Measurements from ENCODE around the gene SPCS1.

SPCS1 gene

DNA sequence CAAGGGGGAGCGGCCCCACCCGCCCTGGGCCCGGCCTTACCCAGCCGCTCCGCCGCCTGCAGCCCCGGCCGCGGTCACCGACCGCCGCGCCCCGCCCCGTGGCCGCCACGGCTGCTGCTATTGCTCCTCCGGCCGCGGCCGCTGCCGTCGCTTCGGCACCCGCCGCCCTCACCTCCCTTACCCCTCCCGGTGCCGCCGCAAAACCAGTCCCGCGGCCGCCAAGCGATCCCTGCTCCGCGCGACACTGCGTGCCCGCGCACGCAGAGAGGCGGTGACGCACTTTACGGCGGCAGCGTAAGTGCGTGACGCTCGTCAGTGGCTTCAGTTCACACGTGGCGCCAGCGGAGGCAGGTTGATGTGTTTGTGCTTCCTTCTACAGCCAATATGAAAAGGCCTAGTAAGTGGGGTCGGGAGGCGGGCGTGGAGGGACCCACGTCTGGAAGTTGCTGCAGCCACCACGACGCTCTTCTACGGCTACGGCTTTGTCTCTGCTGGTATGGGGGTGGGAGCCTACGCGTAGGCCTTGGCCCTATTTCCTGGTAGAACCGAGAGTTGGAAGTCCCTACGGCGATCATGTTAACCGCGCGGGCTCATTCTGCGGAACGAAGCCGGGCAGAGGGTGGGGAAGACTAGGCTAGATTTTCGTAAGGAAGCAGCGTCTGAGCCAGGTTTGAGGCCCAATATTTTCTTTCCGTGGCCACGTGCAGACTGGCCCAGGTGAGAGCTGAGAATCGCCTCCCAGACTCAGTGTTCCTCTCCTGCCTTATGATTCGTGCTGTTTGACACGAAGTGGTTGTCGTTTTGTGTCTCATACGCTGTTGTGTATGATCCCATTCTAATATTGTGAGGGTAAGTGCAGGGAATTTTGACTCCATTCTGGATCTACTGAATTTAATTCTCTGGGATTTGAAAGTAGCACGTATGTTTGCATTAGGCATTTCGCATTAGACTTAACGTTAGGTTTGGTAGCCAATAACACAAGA, 19.9 kb upstream of the SPCS1 start, which contains the start of the genes GNL3 and PBRM1:
Gene GNL3 (plus strand): TSS at position 324 of the 983 bp plus-strand sequence. CDS start 61 bp downstream, at position 385.
Gene PBRM1 (minus strand): TSS at position 205 of the 983 bp plus-strand sequence.
- Mint-ChIP-seq H3K27me3 (no peaks in the 10 kb centered on the region), H3K4me1 (peaks cover 41% of the 10 kb centered on the region), H3K36me3 (peaks cover 36% of the 10 kb centered on the region), H3K4me3 (peak within 1 kb of the TSS; percentile 94), H3K27ac (peak within 1 kb of the TSS; percentile 94), H3K9me3 (no peaks in the 10 kb centered on the region)
- ATAC-seq: peak; percentile 91

DNA sequence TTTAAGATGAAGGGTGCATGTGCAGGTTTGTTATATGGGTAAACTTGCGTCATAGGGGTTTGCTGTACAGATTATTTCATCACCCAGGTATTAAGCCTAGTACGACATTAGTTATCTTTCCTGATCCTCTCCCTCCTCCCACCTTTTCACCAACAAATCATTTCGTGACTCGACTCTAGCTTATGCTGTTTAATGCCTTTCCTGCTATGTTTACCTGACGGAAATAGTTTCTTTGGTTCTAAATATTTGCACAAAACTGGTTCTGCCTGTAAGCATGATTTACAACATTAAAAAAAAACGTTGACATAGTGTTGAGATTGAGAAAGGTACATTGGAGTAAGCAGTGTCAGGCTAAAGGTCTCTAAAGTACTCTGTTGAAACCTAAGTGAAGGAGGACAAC, 17.6 kb upstream of the SPCS1 start:
- no peak for ATAC-seq
- Mint-ChIP-seq H3K27ac (no peak overlapping the region), H3K9me3 (no peaks in the 10 kb centered on the region), H3K4me3 (no peak overlapping the region), H3K36me3 (peaks cover 44% of the 10 kb centered on the region), H3K27me3 (no peaks in the 10 kb centered on the region), H3K4me1 (peaks cover 29% of the 10 kb centered on the region)

DNA sequence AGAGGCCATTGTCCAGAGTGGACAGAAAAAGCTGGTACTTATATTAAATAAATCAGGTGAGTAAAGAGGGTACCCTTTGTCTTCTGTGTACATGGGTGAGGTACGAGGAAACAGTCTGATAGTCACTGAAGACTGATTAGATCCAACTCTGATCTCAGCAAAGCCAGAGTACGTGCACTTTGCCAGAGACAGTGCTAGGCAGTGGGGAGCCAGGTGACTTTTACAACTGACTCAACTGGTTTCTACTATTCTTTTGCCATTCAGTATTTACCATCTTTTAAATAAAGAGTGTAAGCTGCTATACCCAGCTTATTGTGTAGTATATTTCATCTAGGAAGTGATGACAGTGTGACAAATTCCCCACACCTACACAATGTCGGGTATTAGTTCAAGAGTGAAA, 16.8 kb upstream of the SPCS1 start:
- H3K4me1 Mint-ChIP-seq: peaks cover 35% of the 10 kb centered on the region
- H3K36me3 Mint-ChIP-seq: peaks cover 51% of the 10 kb centered on the region
- H3K27me3 Mint-ChIP-seq: no peaks in the 10 kb centered on the region
- no peak overlapping the region for H3K4me3 Mint-ChIP-seq
- ATAC-seq: no peak
- H3K27ac Mint-ChIP-seq: no peak overlapping the region
- no peaks in the 10 kb centered on the region for H3K9me3 Mint-ChIP-seq

DNA sequence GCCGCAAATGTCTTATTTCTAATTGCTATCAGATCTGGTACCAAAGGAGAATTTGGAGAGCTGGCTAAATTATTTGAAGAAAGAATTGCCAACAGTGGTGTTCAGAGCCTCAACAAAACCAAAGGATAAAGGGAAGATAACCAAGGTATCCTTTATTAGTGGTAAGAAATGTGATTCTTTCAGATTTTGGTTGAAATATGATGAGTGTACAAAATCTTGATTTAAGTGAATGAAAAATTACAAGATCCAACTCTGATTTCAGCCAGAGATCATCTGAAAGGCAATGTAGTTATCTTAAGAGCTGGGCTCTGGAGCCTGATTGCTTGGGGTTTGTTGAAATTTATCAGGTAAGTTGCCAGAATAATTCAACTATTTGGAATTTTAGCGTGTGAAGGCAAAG, 15.3 kb upstream of the SPCS1 start:
- Mint-ChIP-seq H3K27ac (no peak overlapping the region), H3K27me3 (no peaks in the 10 kb centered on the region), H3K4me3 (no peak overlapping the region), H3K4me1 (peaks cover 27% of the 10 kb centered on the region), H3K9me3 (no peaks in the 10 kb centered on the region), H3K36me3 (peaks cover 62% of the 10 kb centered on the region)
- no peak for ATAC-seq

DNA sequence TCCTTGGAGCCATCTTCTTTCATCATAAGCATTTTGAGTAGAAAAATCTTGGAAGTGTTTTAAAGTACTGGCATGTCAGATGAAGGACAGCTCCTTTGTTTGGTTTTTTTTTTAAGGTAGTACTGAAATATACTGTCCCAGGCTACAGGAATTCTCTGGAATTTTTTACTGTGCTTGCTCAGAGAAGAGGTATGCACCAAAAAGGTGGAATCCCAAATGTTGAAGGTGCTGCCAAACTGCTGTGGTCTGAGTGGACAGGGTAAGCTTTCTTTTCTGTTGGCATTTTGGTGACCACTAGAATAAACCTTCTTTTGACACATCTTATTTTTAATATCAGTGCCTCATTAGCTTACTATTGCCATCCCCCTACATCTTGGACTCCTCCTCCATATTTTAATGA, 12.8 kb upstream of the SPCS1 start:
- H3K36me3 Mint-ChIP-seq: peaks cover 60% of the 10 kb centered on the region
- ATAC-seq: no peak
- H3K27me3 Mint-ChIP-seq: no peaks in the 10 kb centered on the region
- peaks cover 19% of the 10 kb centered on the region for H3K4me1 Mint-ChIP-seq
- H3K4me3 Mint-ChIP-seq: no peak overlapping the region
- H3K27ac Mint-ChIP-seq: peak overlapping the region; percentile 55
- H3K9me3 Mint-ChIP-seq: no peaks in the 10 kb centered on the region

DNA sequence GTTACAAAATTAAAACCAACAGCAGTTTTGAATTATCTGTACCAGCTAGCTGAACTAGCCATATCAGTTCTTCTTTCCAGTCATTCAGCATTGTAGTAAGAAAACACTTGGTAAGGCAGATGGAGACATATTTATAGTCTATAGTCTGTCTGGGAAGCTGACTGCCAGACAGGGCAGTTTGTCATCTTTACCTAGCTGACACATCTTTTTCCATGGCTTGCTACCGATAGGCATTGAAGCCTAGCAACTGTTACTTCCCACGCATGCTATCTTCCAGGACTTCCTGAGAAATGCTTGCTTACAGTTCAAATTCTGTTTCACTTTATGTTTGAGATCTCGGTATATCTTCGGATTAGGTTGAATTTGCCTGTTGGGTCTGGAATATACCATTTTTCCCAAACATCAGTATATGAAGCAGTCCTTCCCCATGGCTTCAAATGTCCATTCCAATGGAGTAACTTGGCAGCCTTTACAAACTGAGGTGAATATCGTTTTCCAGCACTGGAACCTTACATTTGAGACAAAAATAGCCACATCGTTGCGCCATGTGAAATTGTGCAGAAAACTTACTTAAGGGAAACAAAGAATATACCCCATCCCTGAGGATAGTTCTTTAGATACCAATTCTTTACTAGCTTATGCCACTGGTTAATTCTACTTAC, 11.2 kb upstream of the SPCS1 start:
- Mint-ChIP-seq H3K4me1 (peaks cover 8% of the 10 kb centered on the region), H3K27ac (no peak overlapping the region), H3K9me3 (no peaks in the 10 kb centered on the region), H3K27me3 (no peaks in the 10 kb centered on the region), H3K36me3 (peaks cover 44% of the 10 kb centered on the region), H3K4me3 (no peak overlapping the region)
- no peak for ATAC-seq

DNA sequence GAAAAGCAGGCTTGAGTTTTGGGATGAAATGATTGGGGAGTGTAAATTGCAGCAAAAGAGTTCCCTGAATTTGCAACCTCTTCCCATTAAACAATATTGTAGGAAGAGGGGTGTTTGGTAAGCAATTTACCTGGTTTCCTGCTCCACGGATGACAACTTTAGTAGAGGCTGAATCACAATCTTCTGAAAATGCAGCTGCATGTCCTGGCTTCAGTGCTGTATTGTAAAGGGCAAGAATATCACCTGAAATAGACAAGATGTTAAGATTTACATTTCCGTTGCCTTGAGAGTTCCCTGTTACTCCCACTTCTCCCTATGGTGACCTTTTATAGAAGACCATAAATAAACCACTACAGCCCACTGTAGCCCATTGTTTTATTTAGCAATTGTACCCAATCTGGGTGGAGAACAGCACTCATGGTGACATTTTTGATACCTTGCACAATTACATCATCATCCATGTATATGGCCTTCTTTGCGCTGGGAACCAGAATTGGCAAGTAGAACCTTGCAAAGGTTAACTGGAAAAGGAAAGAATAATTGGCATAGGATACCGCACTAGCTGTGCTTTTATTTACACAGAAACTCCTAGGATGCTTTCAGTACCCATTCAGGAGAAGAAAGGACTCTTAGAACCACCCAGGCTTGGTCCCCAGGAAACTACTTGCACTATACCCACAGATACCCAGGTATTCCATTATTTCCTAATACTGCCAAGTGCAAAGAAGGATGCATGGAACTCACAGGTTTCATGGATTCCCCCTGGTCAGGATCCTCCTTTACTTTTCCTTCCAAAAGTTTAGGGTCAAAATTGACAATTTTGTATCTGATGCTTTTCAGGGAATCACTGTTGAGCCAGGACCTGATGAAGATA, 9.9 kb upstream of the SPCS1 start:
- Mint-ChIP-seq H3K4me1 (peaks cover 7% of the 10 kb centered on the region), H3K4me3 (no peak overlapping the region), H3K27me3 (no peaks in the 10 kb centered on the region), H3K36me3 (peaks cover 32% of the 10 kb centered on the region), H3K27ac (no peak overlapping the region), H3K9me3 (no peaks in the 10 kb centered on the region)
- no peak for ATAC-seq

DNA sequence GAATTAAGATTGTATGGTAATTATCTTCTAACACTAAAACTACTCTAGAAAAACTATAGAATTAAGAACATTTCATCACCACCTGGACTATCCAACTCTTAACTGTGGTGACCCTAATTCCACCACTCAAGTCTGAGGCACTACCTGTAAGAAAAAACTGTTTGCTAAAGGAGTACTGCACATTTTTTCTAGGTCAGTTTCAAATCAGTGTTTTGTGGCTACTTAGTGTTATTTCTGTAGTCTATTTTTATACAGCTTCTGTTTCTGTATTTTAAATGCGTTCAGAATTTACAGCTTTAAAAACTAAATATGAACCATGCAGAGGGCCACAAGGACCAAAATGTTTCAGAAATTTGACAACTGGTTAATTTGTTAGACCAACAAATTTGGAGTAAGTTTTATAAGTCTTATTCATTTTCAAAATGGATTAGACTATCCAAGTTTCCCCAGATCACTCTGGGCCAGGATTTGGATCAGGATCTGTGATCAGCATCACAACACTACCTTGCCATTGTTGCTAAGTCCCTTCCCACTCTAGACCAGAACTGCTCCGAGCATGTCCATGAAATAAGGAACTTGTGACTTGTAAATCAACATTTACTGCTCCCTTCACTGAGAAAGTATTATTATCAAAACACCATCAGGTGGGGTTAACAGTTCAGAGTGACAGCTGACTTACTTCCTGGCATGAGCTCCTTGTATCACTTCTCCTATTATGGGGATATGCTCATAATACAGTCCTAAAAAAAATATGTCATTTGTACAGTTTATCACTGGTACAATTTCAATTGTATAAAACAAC, 8.9 kb upstream of the SPCS1 start:
- no peaks in the 10 kb centered on the region for H3K27me3 Mint-ChIP-seq
- H3K36me3 Mint-ChIP-seq: peaks cover 32% of the 10 kb centered on the region
- peaks cover 7% of the 10 kb centered on the region for H3K4me1 Mint-ChIP-seq
- no peak overlapping the region for H3K4me3 Mint-ChIP-seq
- no peak for ATAC-seq
- peak overlapping the region; percentile 55 for H3K27ac Mint-ChIP-seq
- H3K9me3 Mint-ChIP-seq: no peaks in the 10 kb centered on the region

DNA sequence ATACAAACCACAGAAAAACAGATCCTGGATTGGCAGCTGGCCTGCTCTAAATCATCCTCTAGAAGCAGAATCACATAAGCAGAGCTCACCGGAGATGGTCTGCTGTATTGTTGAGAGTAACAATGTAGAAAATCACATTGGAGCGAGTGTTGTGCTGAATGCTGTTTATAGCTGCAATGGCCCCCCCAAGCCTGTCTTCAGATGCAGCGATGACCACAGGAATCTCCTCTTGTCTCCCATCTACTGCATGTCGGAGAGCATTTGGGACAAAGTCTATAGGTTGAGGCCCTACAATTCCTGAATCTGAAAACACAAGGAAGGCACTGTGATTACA, 8.3 kb upstream of the SPCS1 start:
- Mint-ChIP-seq H3K4me3 (no peak overlapping the region), H3K27me3 (no peaks in the 10 kb centered on the region), H3K27ac (peak overlapping the region; percentile 55), H3K9me3 (no peaks in the 10 kb centered on the region), H3K36me3 (peaks cover 31% of the 10 kb centered on the region), H3K4me1 (peaks cover 7% of the 10 kb centered on the region)
- no peak for ATAC-seq

DNA sequence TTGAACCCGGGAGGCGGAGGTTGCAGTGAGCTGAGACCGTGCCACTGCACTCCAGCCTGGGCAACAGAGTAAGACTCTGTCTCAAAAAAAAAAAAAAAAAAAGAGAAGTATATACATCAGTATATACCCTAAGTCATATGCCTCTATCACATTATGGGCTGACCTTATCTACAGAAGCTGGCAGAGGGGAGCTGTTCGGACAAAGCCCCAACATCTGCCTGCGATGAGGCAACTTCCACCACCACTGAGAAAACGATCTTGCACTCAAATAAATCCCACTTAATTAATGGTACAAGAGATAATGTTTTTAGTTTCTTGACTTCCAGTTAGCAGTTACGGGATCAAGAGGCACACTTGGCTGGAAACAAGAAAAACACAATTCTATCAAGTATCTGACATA, 2.6 kb upstream of the SPCS1 start:
- Mint-ChIP-seq H3K27ac (no peak overlapping the region), H3K9me3 (no peaks in the 10 kb centered on the region), H3K36me3 (no peaks in the 10 kb centered on the region), H3K27me3 (no peaks in the 10 kb centered on the region), H3K4me3 (no peak overlapping the region), H3K4me1 (peaks cover 28% of the 10 kb centered on the region)
- ATAC-seq: no peak

DNA sequence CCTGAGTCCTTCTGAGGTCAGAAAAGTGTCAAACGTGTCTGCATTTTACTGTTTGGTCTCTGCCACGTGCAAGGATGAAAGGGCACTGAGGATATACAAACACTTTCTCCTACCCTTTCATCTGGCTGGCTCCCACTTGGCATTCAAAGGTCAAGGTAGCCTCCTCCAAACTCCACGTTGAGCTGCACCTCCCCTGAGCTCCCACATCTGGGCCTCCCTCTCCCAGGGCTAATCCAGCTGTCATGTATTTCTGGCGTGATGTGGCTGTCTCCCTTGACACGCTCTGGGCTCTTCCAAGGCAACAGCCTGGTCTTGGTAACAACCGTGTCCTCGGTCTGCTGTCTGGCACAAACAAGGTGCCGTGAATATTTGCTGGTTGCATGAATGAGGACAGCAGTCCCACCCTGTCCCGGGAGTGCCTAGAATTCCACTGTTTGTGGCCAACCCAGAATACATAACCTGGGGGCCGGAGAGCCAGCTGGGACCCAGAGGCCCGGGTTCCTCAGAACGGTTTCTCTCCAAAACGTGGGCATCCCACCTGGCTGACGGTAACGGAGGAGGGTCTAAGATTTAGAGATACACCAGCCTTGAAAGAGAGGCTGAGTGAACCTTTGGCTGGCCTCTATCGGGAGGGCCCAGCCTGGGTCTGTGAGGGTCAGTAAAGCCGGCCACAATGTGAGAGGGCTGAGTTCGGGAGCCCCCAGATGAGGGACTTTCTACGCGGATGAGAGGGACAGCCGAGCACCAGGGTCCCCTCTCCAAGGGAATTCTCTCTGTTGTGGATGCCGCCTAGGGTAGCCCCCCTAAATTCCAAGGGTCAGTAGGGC, 1.1 kb upstream of the SPCS1 start:
- Mint-ChIP-seq H3K27ac (peak overlapping the region; percentile 96), H3K27me3 (no peaks in the 10 kb centered on the region), H3K36me3 (peaks cover 6% of the 10 kb centered on the region), H3K9me3 (no peaks in the 10 kb centered on the region), H3K4me3 (peak overlapping the region; percentile 99), H3K4me1 (peaks cover 29% of the 10 kb centered on the region)
- ATAC-seq: peak; percentile 2

DNA sequence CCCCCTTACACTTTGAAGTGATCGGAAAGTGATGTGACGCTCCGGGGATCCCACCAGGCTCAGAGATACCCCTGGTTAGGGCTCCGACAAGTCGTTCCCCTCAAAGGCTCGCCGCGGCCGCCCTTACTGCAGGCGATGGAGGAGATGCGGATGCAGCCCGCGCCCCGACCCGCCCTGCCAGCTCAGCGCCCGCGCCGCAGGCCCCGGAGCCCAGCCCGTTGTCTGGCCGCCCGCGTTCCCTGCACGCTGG, 543 bp upstream of the SPCS1 start:
- Mint-ChIP-seq H3K36me3 (peaks cover 6% of the 10 kb centered on the region), H3K4me1 (peaks cover 34% of the 10 kb centered on the region)

DNA sequence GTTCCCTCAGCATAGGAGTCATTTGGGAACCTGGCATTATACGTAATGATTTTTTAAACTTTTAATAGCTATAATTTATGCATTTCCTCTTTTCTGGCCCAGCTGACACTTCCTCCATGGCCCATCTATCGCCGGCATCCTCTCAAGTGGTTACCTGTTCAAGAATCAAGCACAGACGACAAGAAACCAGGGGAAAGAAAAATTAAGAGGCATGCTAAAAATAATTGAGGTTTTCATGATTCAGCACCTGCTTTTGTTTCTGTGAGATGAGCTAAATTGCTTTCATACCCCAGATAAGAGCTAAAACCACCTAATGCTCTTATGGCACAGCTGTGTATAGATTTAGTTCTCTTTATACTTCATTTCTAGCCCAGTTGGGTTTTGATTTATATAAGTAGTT, 1.7 kb downstream of the SPCS1 start:
- peak overlapping the region; percentile 96 for H3K27ac Mint-ChIP-seq
- peak overlapping the region; percentile 99 for H3K4me3 Mint-ChIP-seq
- no peak for ATAC-seq
- H3K4me1 Mint-ChIP-seq: peaks cover 36% of the 10 kb centered on the region
- peaks cover 17% of the 10 kb centered on the region for H3K36me3 Mint-ChIP-seq
- no peaks in the 10 kb centered on the region for H3K9me3 Mint-ChIP-seq
- H3K27me3 Mint-ChIP-seq: no peaks in the 10 kb centered on the region

More for the DNA sequence above, 543 bp upstream of the SPCS1 start:
- Mint-ChIP-seq H3K27ac (peak overlapping the region; percentile 96), H3K9me3 (no peaks in the 10 kb centered on the region), H3K4me3 (peak overlapping the region; percentile 99), H3K27me3 (no peaks in the 10 kb centered on the region)
- no peak for ATAC-seq

DNA sequence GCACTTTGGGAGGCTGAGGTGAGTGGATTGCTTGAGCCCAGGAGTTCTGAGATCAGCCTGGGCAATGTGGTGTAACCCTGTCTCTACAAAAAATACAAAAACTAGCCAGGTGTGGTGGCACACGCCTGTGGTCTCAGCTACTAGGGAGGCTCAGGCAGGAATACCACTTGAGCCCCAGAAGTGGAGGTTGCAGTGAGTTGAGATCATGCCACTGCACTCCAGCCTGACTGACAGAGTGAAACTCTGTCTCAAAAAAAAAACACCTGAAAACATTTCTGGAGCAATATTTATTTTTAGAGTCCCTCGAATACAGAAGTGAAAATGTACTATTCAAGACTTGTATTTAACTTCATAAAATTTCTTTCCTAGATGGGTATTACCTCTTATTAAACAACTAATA, 4.6 kb downstream of the SPCS1 start:
- Mint-ChIP-seq H3K27me3 (no peaks in the 10 kb centered on the region), H3K27ac (peak overlapping the region; percentile 60), H3K4me3 (no peak overlapping the region), H3K4me1 (peaks cover 17% of the 10 kb centered on the region), H3K9me3 (no peaks in the 10 kb centered on the region), H3K36me3 (peaks cover 22% of the 10 kb centered on the region)
- no peak for ATAC-seq
